Measurements from ENCODE around the gene KRTAP5-8. TPM values are rescaled to one million over a fixed set of nuclear protein-coding genes. Genes with fewer than 3 reads are reported as not detected.
"Not testable (repeated sequence)": the region's sequence is repeated elsewhere in the genome, so short reads cannot be mapped to it uniquely, and the experiment has no call there.

Gene KRTAP5-8
- total RNA-seq, 1 donor from 2014 or later: 0.25 TPM

GRCh38 chr11:71568704-71569349, 31.0 kb downstream of the KRTAP5-8 start:
- peak; percentile 57 for ATAC-seq
- no peak for DNase-seq (ENCODE audit: low spot score)

- not testable (repeated sequence) for DNase-seq (ENCODE audit: low spot score)
These were observed 33.5 kb downstream of the KRTAP5-8 start for GRCh38 chr11:71571101-71571850.

GRCh38 chr11:71572811-71573210, 35.0 kb downstream of the KRTAP5-8 start:
- no peak for DNase-seq (ENCODE audit: low spot score)

More at GRCh38 chr11:71571101-71571850, 33.5 kb downstream of the KRTAP5-8 start:
- ATAC-seq: not testable (repeated sequence)

GRCh38 chr11:71574418-71574817, 36.6 kb downstream of the KRTAP5-8 start:
- no peak for DNase-seq (ENCODE audit: low spot score)
- no peak for ATAC-seq

More at GRCh38 chr11:71572811-71573210, 35.0 kb downstream of the KRTAP5-8 start:
- no peak for ATAC-seq

- no peak for DNase-seq (ENCODE audit: low spot score)
- ATAC-seq: no peak
These were observed 38.0 kb downstream of the KRTAP5-8 start for GRCh38 chr11:71575723-71576424.

- not testable (repeated sequence) for ATAC-seq; DNase-seq (ENCODE audit: low spot score)
These were observed 39.1 kb downstream of the KRTAP5-8 start for GRCh38 chr11:71576688-71577465.

GRCh38 chr11:71577469-71578004, 39.7 kb downstream of the KRTAP5-8 start:
- no peak for ATAC-seq
- no peak for DNase-seq (ENCODE audit: low spot score)

- not testable (repeated sequence) for DNase-seq (ENCODE audit: low spot score)
These were observed 41.7 kb downstream of the KRTAP5-8 start for GRCh38 chr11:71579513-71579912.

GRCh38 chr11:71580057-71581003, 42.5 kb downstream of the KRTAP5-8 start:
- ATAC-seq (peak; percentile 98), DNase-seq (ENCODE audit: low spot score) (peak; percentile 71)

More at GRCh38 chr11:71579513-71579912, 41.7 kb downstream of the KRTAP5-8 start:
- not testable (repeated sequence) for ATAC-seq

- ATAC-seq: no peak
- no peak for DNase-seq (ENCODE audit: low spot score)
These were observed 44.0 kb downstream of the KRTAP5-8 start for GRCh38 chr11:71581826-71582225.

- no peak for DNase-seq (ENCODE audit: low spot score)
- no peak for ATAC-seq
These were observed 44.6 kb downstream of the KRTAP5-8 start, which contains the start of gene KRTAP5-11 for GRCh38 chr11:71582309-71582895. Gene KRTAP5-11, minus strand, starts transcription at chr11:71582875. Its CDS starts 38 bp downstream, at chr11:71582837.

GRCh38 chr11:71582969-71583368, 45.1 kb downstream of the KRTAP5-8 start:
- not testable (repeated sequence) for DNase-seq (ENCODE audit: low spot score); ATAC-seq

- not testable (repeated sequence) for ATAC-seq; DNase-seq (ENCODE audit: low spot score)
These were observed 47.8 kb downstream of the KRTAP5-8 start for GRCh38 chr11:71585673-71586072.

GRCh38 chr11:71588314-71588713, 50.5 kb downstream of the KRTAP5-8 start:
- not testable (repeated sequence) for DNase-seq (ENCODE audit: low spot score); ATAC-seq

Data from left lobe of liver (tissue), 2 donors.